T-helper 17 cell (primary cell): ENCODE results near the gene CCDC93. TPM values are rescaled to one million over a fixed set of nuclear protein-coding genes. Genes with fewer than 3 reads are reported as not detected.

Experiments
- ATAC-seq: fragments of 150-1000 bp; cut with Tn5 transposase; 2 replicates; pipeline ENCODE4 v1.10.0; 2021; ENCODE audit warnings: mild to moderate bottlenecking, moderate library complexity
- DNase-seq, 3 donors: peaks; one replicate each; pipeline versions ENCODE4 v3.0.0 to v3.0.0-alpha.2; 2020 to 2021
- H3K9me3 ChIP-seq: one replicate; pipeline ENCODE4 v1.7.0; 2013; ENCODE audit warnings: low read length, mild to moderate bottlenecking; ENCODE audit not compliant: control insufficient read depth, poor library complexity, severe bottlenecking
- H3K27ac Mint-ChIP-seq: one replicate; pipeline ENCODE4 v1.8.0; 2022; ENCODE audit warnings: mild to moderate bottlenecking, moderate library complexity, mixed read lengths
- H3K27me3 Mint-ChIP-seq: one replicate; pipeline ENCODE4 v1.8.0; 2022; ENCODE audit warnings: mixed read lengths
- H3K36me3 Mint-ChIP-seq: one replicate; pipeline ENCODE4 v1.8.0; 2022; ENCODE audit warnings: low read depth, mixed read lengths
- H3K4me1 Mint-ChIP-seq: one replicate; pipeline ENCODE4 v1.8.0; 2022; ENCODE audit warnings: mild to moderate bottlenecking, mixed read lengths
- H3K4me3 Mint-ChIP-seq: one replicate; pipeline ENCODE4 v1.8.0; 2022; ENCODE audit warnings: mild to moderate bottlenecking, moderate library complexity, mixed read lengths
- total RNA-seq, 4 donors: library from RNA in 2 of 4; stranded (reverse) in 2 of 4; gene quantifications; one replicate each; pipeline ENCODE4 v1.2.3 and lab custom pipeline; 2022 to 2026

Gene CCDC93
- total RNA-seq, 2 donors from 2014 or later = 51.6 to 58.2 TPM

GRCh38 chr2:118052474-118052873, 38.6 kb upstream of the CCDC93 start:
- H3K36me3 Mint-ChIP-seq = no peaks in the 10 kb centered on the region
- no peak for DNase-seq
- no peak for ATAC-seq
- H3K27me3 Mint-ChIP-seq = peaks cover 74% of the 10 kb centered on the region
- H3K4me3 Mint-ChIP-seq = no peak overlapping the region
- no peaks in the 10 kb centered on the region for H3K4me1 Mint-ChIP-seq
- no peak overlapping the region for H3K27ac Mint-ChIP-seq
- no peaks in the 10 kb centered on the region for H3K9me3 ChIP-seq

- no peak for ATAC-seq
- Mint-ChIP-seq H3K4me3 (no peak overlapping the region), H3K27me3 (peaks cover 79% of the 10 kb centered on the region), H3K36me3 (no peaks in the 10 kb centered on the region), H3K4me1 (no peaks in the 10 kb centered on the region), H3K27ac (no peak overlapping the region)
- no peaks in the 10 kb centered on the region for H3K9me3 ChIP-seq
- DNase-seq = no peak
Measured at GRCh38 chr2:118051826-118052358, 38.0 kb upstream of the CCDC93 start.

- no peaks in the 10 kb centered on the region for H3K9me3 ChIP-seq
- ATAC-seq = no peak
- no peak overlapping the region for H3K4me3 Mint-ChIP-seq
- peaks cover 79% of the 10 kb centered on the region for H3K27me3 Mint-ChIP-seq
- no peaks in the 10 kb centered on the region for H3K4me1 Mint-ChIP-seq
- no peak overlapping the region for H3K27ac Mint-ChIP-seq
- no peak for DNase-seq
- no peaks in the 10 kb centered on the region for H3K36me3 Mint-ChIP-seq
Measured at GRCh38 chr2:118050974-118051373, 37.1 kb upstream of the CCDC93 start.

- no peaks in the 10 kb centered on the region for H3K9me3 ChIP-seq
- Mint-ChIP-seq H3K27me3 (peaks cover 73% of the 10 kb centered on the region), H3K36me3 (no peaks in the 10 kb centered on the region), H3K4me3 (no peak overlapping the region), H3K4me1 (no peaks in the 10 kb centered on the region), H3K27ac (no peak overlapping the region)
- DNase-seq (no peak), ATAC-seq (no peak)
Measured at GRCh38 chr2:118050386-118050785, 36.5 kb upstream of the CCDC93 start.

- no peak for ATAC-seq
- Mint-ChIP-seq H3K4me1 (no peaks in the 10 kb centered on the region), H3K4me3 (no peak overlapping the region), H3K27me3 (peaks cover 73% of the 10 kb centered on the region), H3K27ac (no peak overlapping the region), H3K36me3 (no peaks in the 10 kb centered on the region)
- DNase-seq = no peak
- H3K9me3 ChIP-seq = no peaks in the 10 kb centered on the region
Measured at GRCh38 chr2:118049816-118050140, 35.9 kb upstream of the CCDC93 start.

- ATAC-seq = no peak
- H3K4me1 Mint-ChIP-seq = no peaks in the 10 kb centered on the region
- H3K9me3 ChIP-seq = no peaks in the 10 kb centered on the region
- no peak for DNase-seq
- no peak overlapping the region for H3K27ac Mint-ChIP-seq
- H3K36me3 Mint-ChIP-seq = no peaks in the 10 kb centered on the region
- peaks cover 75% of the 10 kb centered on the region for H3K27me3 Mint-ChIP-seq
- no peak overlapping the region for H3K4me3 Mint-ChIP-seq
Measured at GRCh38 chr2:118049140-118049815, 35.4 kb upstream of the CCDC93 start.

GRCh38 chr2:118048401-118048800, 34.5 kb upstream of the CCDC93 start:
- no peak for ATAC-seq
- no peaks in the 10 kb centered on the region for H3K9me3 ChIP-seq
- Mint-ChIP-seq H3K4me3 (no peak overlapping the region), H3K4me1 (no peaks in the 10 kb centered on the region), H3K36me3 (peaks cover 2% of the 10 kb centered on the region), H3K27ac (no peak overlapping the region), H3K27me3 (peaks cover 80% of the 10 kb centered on the region)
- no peak for DNase-seq

GRCh38 chr2:118047380-118047826, 33.5 kb upstream of the CCDC93 start:
- ATAC-seq = no peak

GRCh38 chr2:118046634-118047210, 32.9 kb upstream of the CCDC93 start:
- DNase-seq (no peak), ATAC-seq (no peak)
- Mint-ChIP-seq H3K36me3 (peaks cover 2% of the 10 kb centered on the region), H3K4me1 (no peaks in the 10 kb centered on the region), H3K27ac (no peak overlapping the region), H3K27me3 (peaks cover 83% of the 10 kb centered on the region), H3K4me3 (no peak overlapping the region)
- H3K9me3 ChIP-seq = no peaks in the 10 kb centered on the region

More at GRCh38 chr2:118047380-118047826, 33.5 kb upstream of the CCDC93 start:
- H3K36me3 Mint-ChIP-seq = peaks cover 2% of the 10 kb centered on the region
- no peak overlapping the region for H3K4me3 Mint-ChIP-seq
- H3K27ac Mint-ChIP-seq = no peak overlapping the region
- peaks cover 81% of the 10 kb centered on the region for H3K27me3 Mint-ChIP-seq
- no peak for DNase-seq
- H3K4me1 Mint-ChIP-seq = no peaks in the 10 kb centered on the region
- H3K9me3 ChIP-seq = no peaks in the 10 kb centered on the region

GRCh38 chr2:118045286-118045685, 31.4 kb upstream of the CCDC93 start:
- H3K4me3 Mint-ChIP-seq = no peak overlapping the region
- H3K4me1 Mint-ChIP-seq = peaks cover 2% of the 10 kb centered on the region
- ATAC-seq (no peak), DNase-seq (no peak)
- peaks cover 2% of the 10 kb centered on the region for H3K36me3 Mint-ChIP-seq
- peaks cover 83% of the 10 kb centered on the region for H3K27me3 Mint-ChIP-seq
- no peak overlapping the region for H3K27ac Mint-ChIP-seq
- no peaks in the 10 kb centered on the region for H3K9me3 ChIP-seq

- peaks cover 82% of the 10 kb centered on the region for H3K27me3 Mint-ChIP-seq
- no peaks in the 10 kb centered on the region for H3K9me3 ChIP-seq
- H3K36me3 Mint-ChIP-seq = peaks cover 2% of the 10 kb centered on the region
- H3K4me1 Mint-ChIP-seq = peaks cover 2% of the 10 kb centered on the region
- H3K4me3 Mint-ChIP-seq = no peak overlapping the region
- no peak overlapping the region for H3K27ac Mint-ChIP-seq
- no peak for DNase-seq
- no peak for ATAC-seq
Measured at GRCh38 chr2:118044854-118045253, 31.0 kb upstream of the CCDC93 start.

- Mint-ChIP-seq H3K27me3 (peaks cover 81% of the 10 kb centered on the region), H3K4me1 (peaks cover 2% of the 10 kb centered on the region), H3K4me3 (no peak overlapping the region), H3K27ac (no peak overlapping the region), H3K36me3 (peaks cover 2% of the 10 kb centered on the region)
- no peak for DNase-seq
- no peaks in the 10 kb centered on the region for H3K9me3 ChIP-seq
- ATAC-seq = no peak
Measured at GRCh38 chr2:118044103-118044716, 30.3 kb upstream of the CCDC93 start.

GRCh38 chr2:118040891-118041290, 27.0 kb upstream of the CCDC93 start:
- ATAC-seq = no peak
- Mint-ChIP-seq H3K4me1 (peaks cover 2% of the 10 kb centered on the region), H3K27me3 (peaks cover 75% of the 10 kb centered on the region), H3K36me3 (peaks cover 8% of the 10 kb centered on the region), H3K4me3 (no peak overlapping the region), H3K27ac (no peak overlapping the region)
- no peak for DNase-seq
- no peaks in the 10 kb centered on the region for H3K9me3 ChIP-seq
